Kidney epithelial cell (primary cell): ENCODE data around the gene DYNLL2. TPM values are rescaled to one million over a fixed set of nuclear protein-coding genes. Genes with fewer than 3 reads are reported as not detected.

ENCODE experiments used
- DNase-seq: peaks from one replicate; pipeline ENCODE4 v3.0.0-alpha.2; 2010; ENCODE audit warnings: low read depth
- H3K27me3 ChIP-seq: 2 replicates; pipeline ENCODE4 v1.6.0; 2011; ENCODE audit warnings: low read length; ENCODE audit not compliant: control insufficient read depth, insufficient read depth
- H3K36me3 ChIP-seq: 2 replicates; pipeline ENCODE4 v1.5.1; 2011; ENCODE audit warnings: low read length; ENCODE audit not compliant: control insufficient read depth, insufficient read depth
- H3K4me3 ChIP-seq: 2 replicates; pipeline ENCODE4 v1.5.1; 2011; ENCODE audit warnings: low read depth, mild to moderate bottlenecking, control low read depth, low read length
- total RNA-seq: library from RNA; depleted of rRNA; stranded (reverse); fragments of >200 nt; gene quantifications from 2 replicates; pipeline ENCODE4 v1.2.3, GENCODE V29; 2015
- TF ChIP-seq, protein P1 (sequence below): IDR thresholded peaks from 2 replicates; pipeline ENCODE4 v1.5.1; 2011; ENCODE audit warnings: mild to moderate bottlenecking, moderate library complexity, low read length, control low read depth, inconsistent platforms; ENCODE audit not compliant: insufficient read depth, poor library complexity, severe bottlenecking

Gene DYNLL2
- total RNA-seq, 1 donor from 2014 or later = 18.3 TPM

DNA sequence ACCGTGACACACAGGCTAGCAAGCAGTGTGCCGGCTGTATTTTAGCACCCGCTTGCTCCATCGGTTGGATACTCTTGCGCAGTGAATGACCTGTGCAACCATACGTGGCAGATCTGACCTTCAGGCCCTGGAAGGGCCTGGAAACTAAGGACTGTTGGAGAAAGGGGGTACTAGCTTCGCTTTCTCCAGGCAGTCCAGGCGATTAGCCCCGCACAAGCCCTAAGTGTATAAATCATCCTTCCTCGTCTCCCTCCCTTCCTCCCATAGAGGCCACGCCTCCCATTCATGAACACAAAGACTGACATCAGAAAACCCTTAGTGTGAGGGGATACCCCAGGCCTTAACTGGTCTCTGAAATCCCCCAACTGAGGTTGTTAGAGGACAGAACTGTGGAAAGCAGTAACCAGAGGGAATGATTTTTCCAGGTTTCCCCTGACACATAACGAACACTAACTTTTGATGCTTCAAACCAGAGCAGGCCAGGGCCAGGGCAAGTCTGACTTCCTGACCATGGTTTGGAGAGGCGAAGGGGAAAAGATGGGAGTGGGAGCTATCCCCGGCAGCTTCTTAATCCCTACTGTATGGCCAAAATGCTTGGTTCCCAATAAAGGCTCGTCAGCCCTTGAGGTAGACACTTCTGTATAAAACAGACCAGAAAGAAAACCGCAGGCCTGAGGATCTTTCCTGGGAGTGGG, 1.4 kb upstream of the DYNLL2 start:
- TF ChIP-seq, protein P1, sequence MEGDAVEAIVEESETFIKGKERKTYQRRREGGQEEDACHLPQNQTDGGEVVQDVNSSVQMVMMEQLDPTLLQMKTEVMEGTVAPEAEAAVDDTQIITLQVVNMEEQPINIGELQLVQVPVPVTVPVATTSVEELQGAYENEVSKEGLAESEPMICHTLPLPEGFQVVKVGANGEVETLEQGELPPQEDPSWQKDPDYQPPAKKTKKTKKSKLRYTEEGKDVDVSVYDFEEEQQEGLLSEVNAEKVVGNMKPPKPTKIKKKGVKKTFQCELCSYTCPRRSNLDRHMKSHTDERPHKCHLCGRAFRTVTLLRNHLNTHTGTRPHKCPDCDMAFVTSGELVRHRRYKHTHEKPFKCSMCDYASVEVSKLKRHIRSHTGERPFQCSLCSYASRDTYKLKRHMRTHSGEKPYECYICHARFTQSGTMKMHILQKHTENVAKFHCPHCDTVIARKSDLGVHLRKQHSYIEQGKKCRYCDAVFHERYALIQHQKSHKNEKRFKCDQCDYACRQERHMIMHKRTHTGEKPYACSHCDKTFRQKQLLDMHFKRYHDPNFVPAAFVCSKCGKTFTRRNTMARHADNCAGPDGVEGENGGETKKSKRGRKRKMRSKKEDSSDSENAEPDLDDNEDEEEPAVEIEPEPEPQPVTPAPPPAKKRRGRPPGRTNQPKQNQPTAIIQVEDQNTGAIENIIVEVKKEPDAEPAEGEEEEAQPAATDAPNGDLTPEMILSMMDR = no peak
- Histone ChIP-seq H3K4me3 (no peak overlapping the region), H3K27me3 (no peaks in the 10 kb centered on the region), H3K36me3 (no peaks in the 10 kb centered on the region)
- DNase-seq = no peak

DNA sequence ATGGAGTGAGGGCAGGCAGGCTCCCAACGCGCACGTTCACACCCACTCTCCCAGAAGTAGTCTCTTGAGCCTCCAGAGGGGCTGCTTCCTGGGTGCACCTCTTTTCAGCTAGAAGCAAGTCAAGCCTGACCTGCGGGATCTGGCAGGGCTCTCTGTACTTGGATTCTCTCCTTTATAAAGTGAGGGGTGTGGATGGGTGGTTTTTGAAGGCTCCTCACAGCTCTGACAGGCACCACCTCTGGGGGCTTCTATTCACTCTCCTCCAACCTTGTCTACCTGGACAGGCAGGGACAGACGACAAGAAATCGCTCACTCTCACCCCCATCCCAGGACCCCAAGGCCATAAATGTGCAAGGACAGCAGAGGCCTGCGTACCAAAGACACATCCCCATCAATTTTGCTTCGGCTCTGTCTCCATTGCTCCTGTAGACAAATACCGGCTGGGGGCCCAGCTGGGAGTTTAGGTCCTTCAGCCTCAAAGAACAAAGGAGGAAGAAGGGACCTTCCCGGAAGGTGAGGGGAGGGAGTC, 814 bp upstream of the DYNLL2 start:
- TF ChIP-seq, protein P1 = no peak
- H3K36me3 ChIP-seq = peaks cover 2% of the 10 kb centered on the region
- DNase-seq = no peak
- H3K27me3 ChIP-seq = no peaks in the 10 kb centered on the region
- H3K4me3 ChIP-seq = no peak overlapping the region

DNA sequence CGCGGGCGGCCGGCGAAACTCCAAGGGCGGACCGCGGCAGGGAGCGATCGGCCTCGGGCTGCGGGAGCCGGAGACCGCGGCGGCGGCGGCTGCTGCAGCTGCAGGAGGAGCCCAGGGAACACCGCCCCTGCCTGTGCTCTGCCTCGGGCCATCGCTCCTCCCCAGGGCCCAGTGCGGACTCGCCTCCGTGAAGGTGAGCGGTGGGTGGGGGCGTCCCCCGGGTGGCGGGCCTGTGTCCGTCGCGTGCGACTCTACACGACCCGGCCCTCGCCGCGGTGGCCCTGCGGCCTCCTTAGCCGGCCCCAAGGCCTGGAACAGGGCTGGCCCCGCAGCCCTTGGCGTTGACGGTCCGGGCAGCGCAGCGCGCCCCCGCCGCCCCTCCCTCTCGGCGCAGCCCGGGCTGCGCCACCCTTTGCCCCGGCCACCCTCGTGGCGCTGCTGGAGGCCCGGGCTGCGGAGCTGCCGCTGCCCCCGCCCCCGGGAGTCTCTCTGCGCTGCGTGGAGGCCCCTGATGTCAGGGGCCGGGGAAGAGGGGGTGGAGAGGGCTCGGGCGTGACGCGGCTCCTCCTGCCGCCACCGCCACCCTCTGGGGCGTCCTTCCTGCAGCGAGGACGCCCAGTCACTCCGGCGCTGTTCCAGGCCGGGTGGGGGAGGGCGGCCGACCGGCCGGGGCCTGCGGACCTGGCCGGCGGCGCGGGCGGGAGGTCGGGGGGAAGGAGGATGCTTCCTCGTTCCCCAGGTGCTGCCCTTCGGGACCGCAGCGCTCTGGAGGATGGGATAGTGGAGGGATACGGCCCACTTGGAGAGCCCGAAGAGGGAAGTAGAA, 485 bp downstream of the DYNLL2 start:
- Histone ChIP-seq H3K36me3 (peaks cover 2% of the 10 kb centered on the region), H3K27me3 (no peaks in the 10 kb centered on the region), H3K4me3 (peak overlapping the region; percentile 88)
- TF ChIP-seq, protein P1 = no peak
- DNase-seq = no peak

DNA sequence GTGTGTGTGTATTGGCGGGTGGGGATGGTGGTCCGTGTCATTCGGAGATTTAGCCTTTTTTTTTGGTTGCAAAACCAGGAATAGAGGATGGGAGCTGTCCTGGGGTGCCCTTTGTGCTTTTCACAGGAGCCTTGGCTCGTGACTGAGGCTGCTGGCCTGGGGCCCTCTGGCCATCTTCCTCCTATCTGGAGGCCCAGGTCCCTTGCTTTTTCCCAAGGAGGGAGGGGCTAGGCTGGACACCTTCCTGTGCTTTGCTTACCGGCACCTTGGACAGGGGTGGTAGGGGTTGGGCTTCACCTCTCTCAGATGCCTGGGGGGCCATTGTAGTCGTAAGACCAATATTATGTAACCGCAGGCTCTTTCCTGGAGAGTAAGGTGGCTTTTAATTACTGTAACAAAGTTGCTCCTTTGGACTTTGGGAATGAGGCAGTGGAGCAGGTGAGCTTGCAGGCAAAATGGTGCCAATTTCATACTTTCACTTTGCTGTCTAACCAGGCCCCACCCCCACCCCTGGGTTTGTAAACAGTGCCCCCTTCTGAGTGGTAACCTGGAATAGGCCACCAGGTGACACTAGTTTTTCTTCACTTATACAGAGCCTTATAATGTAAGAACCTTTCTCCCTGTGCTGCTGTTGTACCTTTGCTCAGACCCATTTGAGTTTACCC, 1.2 kb downstream of the DYNLL2 start:
- Histone ChIP-seq H3K27me3 (no peaks in the 10 kb centered on the region), H3K36me3 (peaks cover 2% of the 10 kb centered on the region), H3K4me3 (peak overlapping the region; percentile 88)
- no peak for DNase-seq
- TF ChIP-seq, protein P1 = peak; percentile 29

DNA sequence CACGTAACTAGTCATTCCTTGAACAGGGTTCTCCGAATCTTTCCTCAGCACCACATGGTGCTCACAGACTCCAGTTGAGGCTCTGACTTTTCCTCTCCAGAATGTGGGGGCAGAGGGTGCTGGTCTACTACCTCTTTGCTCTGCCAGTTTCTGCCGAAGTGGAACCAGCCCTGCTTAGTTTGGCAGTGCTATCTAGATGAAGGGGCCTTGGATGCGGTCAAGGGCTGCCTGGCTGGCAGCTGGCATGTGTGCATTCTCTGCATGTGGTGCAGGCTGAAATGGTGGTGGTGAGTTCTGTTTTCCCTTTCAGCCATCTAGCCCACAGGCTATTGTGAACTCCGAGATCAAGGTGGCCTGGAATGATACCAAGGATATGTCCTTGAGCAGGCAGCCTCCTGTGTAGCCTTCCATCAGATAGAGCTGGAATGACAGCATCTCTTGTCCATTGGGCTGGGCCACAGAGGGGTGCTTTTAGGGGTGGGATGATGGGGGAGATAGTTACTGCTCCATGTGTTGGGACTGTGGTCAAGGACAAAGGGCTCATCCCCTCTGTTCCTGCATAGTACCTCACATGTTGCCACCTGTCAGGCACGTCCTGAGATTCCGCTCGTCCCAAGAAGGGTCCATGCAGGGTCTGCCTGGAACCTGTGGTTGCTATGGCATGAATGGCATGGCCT, 2.0 kb downstream of the DYNLL2 start:
- TF ChIP-seq, protein P1 = no peak
- DNase-seq = no peak
- H3K36me3 ChIP-seq = peaks cover 3% of the 10 kb centered on the region
- no peaks in the 10 kb centered on the region for H3K27me3 ChIP-seq
- peak overlapping the region; percentile 88 for H3K4me3 ChIP-seq
